Mesothelial cell of epicardium (in vitro differentiated cells): Measurements from ENCODE around the gene RAI1. TPM values are rescaled to one million over a fixed set of nuclear protein-coding genes. Genes with fewer than 3 reads are reported as not detected.

ENCODE experiments used
- DNase-seq, 2 experiments: peaks; one replicate each; pipeline ENCODE4 v3.0.0; 2021; ENCODE audit warnings: low spot score in 2 of 2; ENCODE audit not compliant: unreplicated experiment in 2 of 2
- H3K27ac Mint-ChIP-seq: 2 replicates; pipeline ENCODE4 v1.8.0; 2021; ENCODE audit warnings: mixed read lengths
- H3K27me3 Mint-ChIP-seq: 2 replicates; pipeline ENCODE4 v1.8.0; 2021; ENCODE audit warnings: low read depth, mixed read lengths
- H3K36me3 Mint-ChIP-seq: 2 replicates; pipeline ENCODE4 v1.8.0; 2021; ENCODE audit warnings: mixed read lengths
- H3K4me1 Mint-ChIP-seq: 2 replicates; pipeline ENCODE4 v1.8.0; 2021; ENCODE audit warnings: mixed read lengths
- H3K4me3 Mint-ChIP-seq: 2 replicates; pipeline ENCODE4 v1.8.0; 2021; ENCODE audit warnings: mild to moderate bottlenecking, moderate library complexity, mixed read lengths
- H3K9me3 Mint-ChIP-seq: 2 replicates; pipeline ENCODE4 v1.8.0; 2021; ENCODE audit warnings: mixed read lengths
- CTCF ChIP-seq: fragments of 200-600 bp; sonication (generic); IDR thresholded peaks from one replicate; pipeline ENCODE4 v1.5.0; 2021; ENCODE audit warnings: antibody characterized with exemption; ENCODE audit not compliant: unreplicated experiment
- total RNA-seq: library from RNA; stranded (reverse); gene quantifications from 3 replicates; pipeline ENCODE4 v1.2.1, GENCODE V29; 2021

The RAI1 gene
- total RNA-seq, 1 donor from 2014 or later: 137 TPM

- H3K27me3 Mint-ChIP-seq: no peaks in the 10 kb centered on the region
- H3K4me1 Mint-ChIP-seq: peaks cover 69% of the 10 kb centered on the region
- peak; percentile 60 to 69 for DNase-seq
- no peaks in the 10 kb centered on the region for H3K9me3 Mint-ChIP-seq
- peaks cover 4% of the 10 kb centered on the region for H3K36me3 Mint-ChIP-seq
- H3K4me3 Mint-ChIP-seq: peak within 1 kb of the TSS; percentile 90
- H3K27ac Mint-ChIP-seq: peak within 1 kb of the TSS; percentile 99
- TF ChIP-seq CTCF: no peak
Observed at GRCh38 chr17:17836818-17837379, 155.6 kb downstream of the RAI1 start, which contains the start of gene SREBF1. TSS of gene SREBF1 (minus strand) at chr17:17836986. CDS start at chr17:17836817, 169 bp downstream.

GRCh38 chr17:17837380-17837821 is 156.1 kb downstream of the RAI1 start:
- TF ChIP-seq CTCF: no peak
- H3K4me1 Mint-ChIP-seq: peaks cover 66% of the 10 kb centered on the region
- no peaks in the 10 kb centered on the region for H3K9me3 Mint-ChIP-seq

GRCh38 chr17:17837966-17838962 is 157.0 kb downstream of the RAI1 start:
- Mint-ChIP-seq H3K27ac (peak overlapping the region; percentile 99), H3K9me3 (no peaks in the 10 kb centered on the region), H3K27me3 (no peaks in the 10 kb centered on the region), H3K36me3 (no peaks in the 10 kb centered on the region), H3K4me3 (peak overlapping the region; percentile 90), H3K4me1 (peaks cover 64% of the 10 kb centered on the region)
- no peak for DNase-seq
- no peak for TF ChIP-seq CTCF

More at GRCh38 chr17:17837380-17837821, 156.1 kb downstream of the RAI1 start:
- peak overlapping the region; percentile 90 for H3K4me3 Mint-ChIP-seq
- peaks cover under 1% of the 10 kb centered on the region for H3K36me3 Mint-ChIP-seq
- no peaks in the 10 kb centered on the region for H3K27me3 Mint-ChIP-seq
- no peak for DNase-seq
- H3K27ac Mint-ChIP-seq: peak overlapping the region; percentile 99

GRCh38 chr17:17839791-17840707 is 158.8 kb downstream of the RAI1 start:
- no peak for TF ChIP-seq CTCF
- DNase-seq: peak; percentile 72 to 84
- Mint-ChIP-seq H3K36me3 (no peaks in the 10 kb centered on the region), H3K27me3 (no peaks in the 10 kb centered on the region), H3K27ac (peak overlapping the region; percentile 99), H3K9me3 (no peaks in the 10 kb centered on the region), H3K4me1 (peaks cover 47% of the 10 kb centered on the region), H3K4me3 (peak overlapping the region; percentile 46)
